Measurements from ENCODE around the gene NOVA2. TPM values are rescaled to one million over a fixed set of nuclear protein-coding genes. Genes with fewer than 3 reads are reported as not detected.

NOVA2 gene
- total and polyA plus RNA-seq, 9 of the 15 experiments (the other 6 are each of a cell fraction or from before 2014, with no cell fraction given), result not detected

GRCh38 chr19:45885556-45886426 is 87.9 kb downstream of the NOVA2 start, which contains the start of gene IRF2BP1 (continued):
- no peak for TF ChIP-seq IRF1 (CRISPR knock-in tag; IDR thresholded peaks at IDR 0.05; ENCODE audit: borderline replicate concordance)
- peak; percentile 58; the same call in 1 of the 2 replicates for TF ChIP-seq ZBTB7A (IDR thresholded peaks at IDR 0.05; ENCODE audit: borderline replicate concordance, control insufficient read depth, low read depth, low read length)
- TF ChIP-seq SNIP1 (IDR thresholded peaks at IDR 0.05; ENCODE audit: low read depth), result no peak
- peak in 2 of 3 experiments; percentile 7 to 32; a peak in 2 of 6 replicates for TF ChIP-seq CTCF (IDR thresholded peaks at IDR 0.05 in 2 of 3, conservative IDR thresholded peaks at IDR 0.05 in 1 of 3; ENCODE audit: insufficient read depth in 2 of 3, low read depth in 1 of 3, low read length in 3 of 3)
- 0 out of 2 replicates have a peak, but pooled peaks have one; percentile 41 for TF ChIP-seq KLF1 (tag; IDR thresholded peaks at IDR 0.05)
- peak; percentile 70 for TF ChIP-seq SAP30 (IDR thresholded peaks at IDR 0.05; ENCODE audit: borderline replicate concordance, insufficient read depth, low read depth, low read length, poor library complexity, severe bottlenecking)
- TF ChIP-seq ETV6 (IDR thresholded peaks at IDR 0.05; ENCODE audit: borderline replicate concordance in 1 of 2, low read depth in 2 of 2, low read length in 1 of 2), result 0 out of 4 replicates have a peak, but pooled peaks of 1 of the 2 experiments have one; percentile 31
- TF ChIP-seq ETV6 (CRISPR knock-in tag; IDR thresholded peaks at IDR 0.05; ENCODE audit: borderline replicate concordance), result no peak
- 0 out of 2 replicates have a peak, but pooled peaks have one; percentile 46 for TF ChIP-seq CAMTA2 (CRISPR knock-in tag; conservative IDR thresholded peaks at IDR 0.05)
- TF ChIP-seq TEAD2 (tag; IDR thresholded peaks at IDR 0.05), result no peak
- TF ChIP-seq ELF4 (CRISPR knock-in tag; IDR thresholded peaks at IDR 0.05), result no peak
- TF ChIP-seq E2F6 (IDR thresholded peaks at IDR 0.05; ENCODE audit: borderline replicate concordance in 1 of 2, extremely low read depth in 1 of 2, insufficient read depth in 1 of 2, insufficient read length in 1 of 2, low read depth in 1 of 2, low read length in 1 of 2, poor library complexity in 1 of 2, severe bottlenecking in 1 of 2), result peak; percentile 85 to 88
- no peak for TF ChIP-seq GTF2E2 (tag; IDR thresholded peaks at IDR 0.05)
- peak in 1 of 2 experiments; percentile 60; a peak in 3 of 4 replicates for TF ChIP-seq UBTF (IDR thresholded peaks at IDR 0.05; ENCODE audit: borderline replicate concordance in 1 of 2, low read depth in 2 of 2, low read length in 2 of 2)
- TF ChIP-seq RBBP5 (IDR thresholded peaks at IDR 0.05; ENCODE audit: borderline replicate concordance, insufficient read depth, low read length, poor library complexity, severe bottlenecking), result no peak
- TF ChIP-seq ZNF282 (CRISPR knock-in tag; IDR thresholded peaks at IDR 0.05), result peak; percentile 25; the same call in 1 of the 2 replicates
- TF ChIP-seq PHF8 (IDR thresholded peaks at IDR 0.05; ENCODE audit: borderline replicate concordance, low read length), result peak; percentile 57; the same call in 1 of the 2 replicates
- TF ChIP-seq HDAC2 (IDR thresholded peaks at IDR 0.05), result peak; percentile 97; the same call in 1 of the 2 replicates
